Stimulated activated memory B cell treated with anti-CD40 and anti-IgM and Interleukin-4, amounts not matched to agents 10 μg/mL and 1 μg/mL and 100 μg/mL, for 72 hours (primary cell): ENCODE data around the gene MYO1D.

Source experiments
- ATAC-seq: fragments of 150-1000 bp; cut with Tn5 transposase; 2 replicates; pipeline ENCODE4 v1.10.0; 2021
- H3K27ac Mint-ChIP-seq: one replicate; pipeline ENCODE4 v1.8.0; 2022; ENCODE audit warnings: mild to moderate bottlenecking, mixed read lengths
- H3K27me3 Mint-ChIP-seq: one replicate; pipeline ENCODE4 v1.8.0; 2022; ENCODE audit warnings: mixed read lengths
- H3K36me3 Mint-ChIP-seq: one replicate; pipeline ENCODE4 v1.8.0; 2022; ENCODE audit warnings: mixed read lengths
- H3K4me1 Mint-ChIP-seq: one replicate; pipeline ENCODE4 v1.8.0; 2022; ENCODE audit warnings: mixed read lengths
- H3K4me3 Mint-ChIP-seq: one replicate; pipeline ENCODE4 v1.8.0; 2022; ENCODE audit warnings: mild to moderate bottlenecking, moderate library complexity, mixed read lengths
- H3K9me3 Mint-ChIP-seq: one replicate; pipeline ENCODE4 v1.8.0; 2022; ENCODE audit warnings: mixed read lengths

The MYO1D gene

GRCh38 chr17:32801193-32801592, 75.7 kb downstream of the MYO1D start:
- Mint-ChIP-seq H3K36me3 (no peaks in the 10 kb centered on the region), H3K9me3 (no peaks in the 10 kb centered on the region), H3K4me3 (no peak overlapping the region), H3K4me1 (no peaks in the 10 kb centered on the region), H3K27me3 (no peaks in the 10 kb centered on the region), H3K27ac (no peak overlapping the region)
- no peak for ATAC-seq

DNA sequence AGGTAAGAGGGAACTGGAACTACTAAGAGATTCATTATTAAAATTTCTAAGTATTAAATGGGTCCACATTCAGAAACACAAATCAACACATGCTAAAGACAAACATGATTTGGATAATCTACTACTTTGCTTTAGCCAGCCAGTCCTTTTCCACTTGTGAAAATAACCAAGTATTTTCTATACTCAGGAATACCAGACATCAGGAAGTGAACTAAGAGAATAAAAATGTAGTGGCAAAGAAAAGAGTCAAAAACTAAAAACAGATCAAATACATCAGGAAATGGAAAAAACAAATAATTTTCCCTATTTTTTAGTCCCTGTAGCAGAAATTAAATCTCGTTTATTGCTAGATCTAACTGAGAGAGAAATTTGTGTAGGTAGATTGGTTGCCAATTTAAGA, 78.0 kb downstream of the MYO1D start:
- no peaks in the 10 kb centered on the region for H3K4me1 Mint-ChIP-seq
- no peak overlapping the region for H3K27ac Mint-ChIP-seq
- no peak overlapping the region for H3K4me3 Mint-ChIP-seq
- no peaks in the 10 kb centered on the region for H3K27me3 Mint-ChIP-seq
- H3K36me3 Mint-ChIP-seq, result no peaks in the 10 kb centered on the region
- no peaks in the 10 kb centered on the region for H3K9me3 Mint-ChIP-seq
- no peak for ATAC-seq

DNA sequence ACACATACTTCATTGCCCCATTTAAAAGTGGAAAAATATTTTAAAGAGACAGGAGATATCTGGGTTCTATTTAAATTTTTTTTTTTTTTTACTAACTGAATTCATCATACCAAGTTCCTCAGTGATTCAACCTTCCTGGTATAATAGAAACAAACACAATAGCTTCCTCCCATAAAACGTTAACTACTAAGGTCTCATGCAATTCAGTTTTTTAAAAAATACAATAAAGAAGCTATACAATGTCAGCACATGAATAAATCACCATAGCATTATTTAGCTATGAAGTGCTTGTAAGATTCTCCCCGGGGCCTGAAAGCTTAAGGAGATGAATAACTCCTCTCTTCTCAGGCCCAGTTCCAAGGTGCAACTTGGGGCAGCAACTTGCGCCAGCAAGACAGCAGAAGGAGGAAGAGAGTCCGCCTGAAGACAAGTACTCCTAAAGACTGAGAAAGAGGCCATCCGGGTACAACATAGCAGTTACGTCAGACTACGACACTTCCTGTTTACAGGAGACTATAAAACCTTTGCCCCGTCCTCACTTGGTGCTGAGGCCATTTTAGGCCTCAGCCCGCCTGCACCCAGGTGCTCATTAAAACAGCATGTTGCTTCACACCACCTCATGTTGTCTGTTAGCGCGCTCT, 81.5 kb downstream of the MYO1D start:
- no peak for ATAC-seq
- Mint-ChIP-seq H3K4me3 (no peak overlapping the region), H3K4me1 (no peaks in the 10 kb centered on the region), H3K27me3 (no peaks in the 10 kb centered on the region), H3K9me3 (no peaks in the 10 kb centered on the region), H3K27ac (no peak overlapping the region), H3K36me3 (no peaks in the 10 kb centered on the region)

DNA sequence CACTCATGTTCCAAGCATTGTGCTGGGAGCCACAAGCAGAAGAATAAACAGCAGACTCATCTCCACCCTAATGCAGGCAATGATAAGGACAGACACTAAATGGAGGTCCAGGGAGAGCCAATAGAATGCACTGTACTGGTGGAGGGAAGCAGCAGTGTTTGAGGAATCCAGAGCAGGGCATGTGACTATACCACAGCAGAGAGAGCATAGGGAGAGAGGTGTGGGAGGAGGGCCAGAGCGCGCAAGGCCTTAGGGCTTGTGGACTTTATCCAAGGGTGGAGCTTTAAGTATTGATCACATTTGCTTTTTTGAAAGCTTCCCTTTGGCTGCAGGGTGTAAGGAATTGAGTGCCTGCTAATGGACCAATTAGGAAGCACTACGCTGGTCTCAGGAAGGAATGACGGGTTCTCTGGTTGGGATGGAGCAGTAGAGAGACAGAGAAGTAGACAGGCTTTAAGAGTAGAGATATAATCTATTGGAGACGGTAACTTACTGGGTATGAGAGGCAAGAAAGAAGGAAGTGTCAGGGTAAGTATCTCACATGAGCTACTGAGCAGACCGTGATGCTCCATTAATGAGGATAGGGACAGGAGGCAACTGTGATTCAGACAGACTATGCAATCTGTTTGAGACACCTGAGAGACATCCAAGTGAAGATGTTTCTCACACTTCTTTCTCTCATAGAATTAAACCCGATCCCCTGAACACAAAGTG, 82.2 kb downstream of the MYO1D start:
- Mint-ChIP-seq H3K9me3 (no peaks in the 10 kb centered on the region), H3K27ac (no peak overlapping the region), H3K4me1 (no peaks in the 10 kb centered on the region), H3K36me3 (no peaks in the 10 kb centered on the region), H3K27me3 (no peaks in the 10 kb centered on the region), H3K4me3 (no peak overlapping the region)
- ATAC-seq, result no peak

DNA sequence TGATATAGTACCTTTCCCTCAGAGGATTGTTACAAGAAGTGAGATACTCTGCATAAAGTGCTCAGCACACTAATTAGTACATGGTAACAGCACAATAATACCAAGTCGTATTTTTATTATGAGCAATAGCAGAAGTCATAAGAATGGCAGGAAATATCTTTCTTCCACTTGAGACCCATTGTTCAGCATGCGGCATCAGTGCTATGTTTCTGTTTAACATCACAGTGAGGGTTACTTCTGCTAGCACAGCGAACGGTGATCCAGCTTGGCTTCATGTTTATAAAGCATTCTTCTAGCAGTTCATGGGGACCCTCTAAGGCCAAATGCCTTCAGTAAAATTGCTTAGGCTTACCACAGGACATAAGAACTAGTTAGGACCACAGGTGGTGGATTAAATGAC, 83.1 kb downstream of the MYO1D start:
- ATAC-seq, result no peak
- Mint-ChIP-seq H3K27me3 (no peaks in the 10 kb centered on the region), H3K27ac (no peak overlapping the region), H3K9me3 (no peaks in the 10 kb centered on the region), H3K36me3 (peaks cover 5% of the 10 kb centered on the region), H3K4me1 (no peaks in the 10 kb centered on the region), H3K4me3 (no peak overlapping the region)

- ATAC-seq, result no peak
- Mint-ChIP-seq H3K9me3 (no peaks in the 10 kb centered on the region), H3K4me3 (no peak overlapping the region), H3K4me1 (no peaks in the 10 kb centered on the region), H3K36me3 (peaks cover 5% of the 10 kb centered on the region), H3K27ac (no peak overlapping the region), H3K27me3 (no peaks in the 10 kb centered on the region)
These were observed 84.7 kb downstream of the MYO1D start for GRCh38 chr17:32792207-32792606.

DNA sequence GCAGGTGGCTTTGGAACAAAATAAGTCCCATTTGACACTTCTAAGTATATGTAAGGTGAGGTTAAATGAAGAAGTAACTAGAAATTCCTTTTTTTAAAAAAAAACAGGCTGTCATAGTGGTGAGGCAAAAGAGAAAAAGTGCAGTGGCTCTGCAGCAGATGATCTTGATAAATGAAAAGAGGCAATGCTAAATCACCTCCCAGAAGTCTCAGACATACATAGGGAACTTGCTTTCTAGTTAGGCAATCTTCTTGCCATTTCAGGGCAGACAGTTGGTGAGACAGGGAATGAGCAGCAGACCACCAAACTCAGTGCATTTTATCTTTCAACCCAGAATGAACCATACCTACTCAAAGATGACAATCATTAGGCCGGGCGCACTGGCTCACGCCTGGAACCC, 90.8 kb downstream of the MYO1D start:
- ATAC-seq, result no peak
- H3K9me3 Mint-ChIP-seq, result no peaks in the 10 kb centered on the region
- no peaks in the 10 kb centered on the region for H3K27me3 Mint-ChIP-seq
- peaks cover 14% of the 10 kb centered on the region for H3K4me1 Mint-ChIP-seq
- H3K36me3 Mint-ChIP-seq, result peaks cover 5% of the 10 kb centered on the region
- no peak overlapping the region for H3K27ac Mint-ChIP-seq
- H3K4me3 Mint-ChIP-seq, result no peak overlapping the region

DNA sequence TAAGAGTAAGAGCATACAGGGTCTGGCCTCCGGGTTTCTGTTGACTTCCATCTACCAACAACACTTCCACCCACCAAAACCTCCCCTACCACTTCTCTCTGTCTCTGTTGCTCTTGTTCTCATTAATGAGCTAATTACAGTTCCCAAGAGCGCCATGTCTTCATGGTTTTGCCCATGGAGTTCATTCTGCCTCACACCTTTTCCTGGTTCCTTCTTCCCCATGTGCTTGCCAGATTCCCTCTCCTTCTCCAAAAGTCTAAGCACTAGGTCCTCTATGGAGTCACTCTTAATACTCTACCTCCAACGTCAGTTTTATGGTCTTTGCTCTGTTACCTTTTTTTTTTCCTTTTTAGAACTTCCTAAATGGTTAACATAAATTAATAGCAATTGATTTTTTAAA, 92.8 kb downstream of the MYO1D start:
- ATAC-seq, result no peak
- peaks cover 14% of the 10 kb centered on the region for H3K4me1 Mint-ChIP-seq
- no peaks in the 10 kb centered on the region for H3K27me3 Mint-ChIP-seq
- peaks cover 2% of the 10 kb centered on the region for H3K36me3 Mint-ChIP-seq
- H3K27ac Mint-ChIP-seq, result no peak overlapping the region
- H3K4me3 Mint-ChIP-seq, result no peak overlapping the region
- H3K9me3 Mint-ChIP-seq, result no peaks in the 10 kb centered on the region

GRCh38 chr17:32783602-32784001, 93.3 kb downstream of the MYO1D start:
- ATAC-seq, result no peak

DNA sequence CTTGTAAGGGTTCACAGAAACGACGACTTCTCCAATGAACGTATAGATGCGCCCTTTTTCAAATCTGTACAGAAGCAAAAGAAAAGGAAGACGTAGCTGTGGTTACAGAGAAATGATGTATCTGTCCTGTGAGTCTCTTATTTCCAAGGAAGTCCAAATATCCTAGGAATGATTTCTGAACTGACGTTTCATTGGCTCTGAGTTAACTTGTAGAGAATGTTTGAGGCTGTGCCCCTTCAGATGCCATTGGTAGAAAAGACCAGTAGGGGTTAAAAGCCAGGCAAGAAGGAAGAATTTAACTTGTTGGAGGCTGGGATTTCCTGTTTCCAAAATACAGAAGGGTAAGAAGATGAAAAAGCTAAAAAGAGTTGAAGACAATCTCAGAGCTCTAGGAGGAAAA, 96.2 kb downstream of the MYO1D start:
- Mint-ChIP-seq H3K4me3 (no peak overlapping the region), H3K27ac (no peak overlapping the region), H3K36me3 (peaks cover under 1% of the 10 kb centered on the region), H3K4me1 (peaks cover 14% of the 10 kb centered on the region), H3K27me3 (no peaks in the 10 kb centered on the region), H3K9me3 (no peaks in the 10 kb centered on the region)
- no peak for ATAC-seq

More at GRCh38 chr17:32783602-32784001, 93.3 kb downstream of the MYO1D start:
- H3K4me1 Mint-ChIP-seq, result peaks cover 14% of the 10 kb centered on the region
- no peaks in the 10 kb centered on the region for H3K36me3 Mint-ChIP-seq
- no peak overlapping the region for H3K4me3 Mint-ChIP-seq
- H3K27ac Mint-ChIP-seq, result no peak overlapping the region
- no peaks in the 10 kb centered on the region for H3K27me3 Mint-ChIP-seq
- H3K9me3 Mint-ChIP-seq, result no peaks in the 10 kb centered on the region

DNA sequence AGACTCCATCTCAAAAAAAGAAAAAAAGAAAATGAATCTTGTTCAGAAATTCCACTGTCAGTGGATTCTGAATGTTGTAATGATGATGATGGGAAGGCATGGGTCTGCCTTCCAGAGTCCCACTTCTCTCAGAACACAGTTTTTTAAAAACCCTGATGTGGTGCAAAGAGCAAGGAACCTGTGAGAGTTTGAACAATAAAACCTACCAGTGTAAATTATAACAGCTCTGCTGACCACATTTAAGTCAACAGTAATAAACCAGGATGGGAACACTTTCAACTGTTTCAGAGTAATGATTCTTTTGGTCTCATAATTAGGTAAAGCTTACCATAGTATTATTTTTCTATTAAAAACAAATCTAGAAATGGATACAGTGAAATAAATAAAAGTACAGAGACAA, 99.0 kb downstream of the MYO1D start:
- H3K4me3 Mint-ChIP-seq, result no peak overlapping the region
- no peaks in the 10 kb centered on the region for H3K9me3 Mint-ChIP-seq
- H3K36me3 Mint-ChIP-seq, result peaks cover 23% of the 10 kb centered on the region
- no peak overlapping the region for H3K27ac Mint-ChIP-seq
- ATAC-seq, result no peak
- peaks cover 11% of the 10 kb centered on the region for H3K4me1 Mint-ChIP-seq
- H3K27me3 Mint-ChIP-seq, result no peaks in the 10 kb centered on the region

DNA sequence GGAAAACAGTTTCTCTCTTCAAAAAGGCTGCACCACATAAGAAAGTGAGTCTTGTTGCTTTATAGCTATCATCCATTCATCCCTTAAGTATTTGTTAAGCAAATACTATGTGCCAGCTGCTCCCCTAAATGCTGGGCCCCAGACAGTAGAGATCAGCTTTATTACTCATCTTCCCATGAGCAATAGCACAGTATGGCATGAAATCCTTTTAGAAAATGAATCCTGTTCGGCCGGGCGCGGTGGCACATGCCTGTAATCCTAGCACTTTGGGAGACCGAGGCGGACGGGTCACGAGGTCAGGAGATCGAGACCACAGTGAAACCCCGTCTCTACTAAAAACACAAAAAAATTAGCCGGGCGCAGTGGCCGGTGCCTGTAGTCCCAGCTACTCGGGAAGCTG, 99.5 kb downstream of the MYO1D start:
- Mint-ChIP-seq H3K4me1 (peaks cover 12% of the 10 kb centered on the region), H3K4me3 (no peak overlapping the region), H3K27me3 (no peaks in the 10 kb centered on the region), H3K27ac (no peak overlapping the region), H3K9me3 (no peaks in the 10 kb centered on the region), H3K36me3 (peaks cover 25% of the 10 kb centered on the region)
- no peak for ATAC-seq

DNA sequence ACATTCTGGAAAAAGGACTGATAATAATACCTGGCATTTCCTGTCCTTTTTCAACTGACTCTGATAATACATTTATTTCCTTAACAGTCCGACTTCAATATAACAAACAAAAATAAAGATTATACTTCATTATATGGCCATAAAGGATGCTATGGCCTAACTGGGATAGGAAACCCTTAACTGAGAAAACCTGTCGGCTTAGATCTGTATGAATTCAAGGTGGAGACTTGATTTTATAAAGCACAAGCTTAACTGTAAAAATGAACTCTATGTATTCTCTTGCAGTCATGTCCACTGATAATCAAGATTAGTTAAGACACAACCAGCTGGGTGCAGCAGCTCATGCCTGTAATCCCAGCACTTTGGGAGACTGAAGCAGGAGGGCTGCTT, 102.2 kb downstream of the MYO1D start:
- H3K4me3 Mint-ChIP-seq, result no peak overlapping the region
- H3K36me3 Mint-ChIP-seq, result peaks cover 25% of the 10 kb centered on the region
- no peaks in the 10 kb centered on the region for H3K9me3 Mint-ChIP-seq
- peaks cover 12% of the 10 kb centered on the region for H3K4me1 Mint-ChIP-seq
- H3K27me3 Mint-ChIP-seq, result no peaks in the 10 kb centered on the region
- ATAC-seq, result no peak
- no peak overlapping the region for H3K27ac Mint-ChIP-seq

- Mint-ChIP-seq H3K9me3 (no peaks in the 10 kb centered on the region), H3K4me1 (peaks cover 12% of the 10 kb centered on the region), H3K27me3 (no peaks in the 10 kb centered on the region), H3K4me3 (no peak overlapping the region), H3K27ac (no peak overlapping the region), H3K36me3 (peaks cover 25% of the 10 kb centered on the region)
- ATAC-seq, result no peak
These were observed 102.8 kb downstream of the MYO1D start for GRCh38 chr17:32773856-32774694.

- H3K27ac Mint-ChIP-seq, result no peak overlapping the region
- no peaks in the 10 kb centered on the region for H3K27me3 Mint-ChIP-seq
- H3K4me3 Mint-ChIP-seq, result no peak overlapping the region
- H3K36me3 Mint-ChIP-seq, result peaks cover 25% of the 10 kb centered on the region
- ATAC-seq, result peak; percentile 48
- no peaks in the 10 kb centered on the region for H3K9me3 Mint-ChIP-seq
- H3K4me1 Mint-ChIP-seq, result peaks cover 12% of the 10 kb centered on the region
These were observed 104.4 kb downstream of the MYO1D start for GRCh38 chr17:32772453-32773025.
